Measurements from ENCODE around the gene ARL15. TPM values are rescaled to one million over a fixed set of nuclear protein-coding genes. Genes with fewer than 3 reads are reported as not detected.

The ARL15 gene
- total RNA-seq, 1 experiment from 2014 or later: 0.50 TPM

DNA sequence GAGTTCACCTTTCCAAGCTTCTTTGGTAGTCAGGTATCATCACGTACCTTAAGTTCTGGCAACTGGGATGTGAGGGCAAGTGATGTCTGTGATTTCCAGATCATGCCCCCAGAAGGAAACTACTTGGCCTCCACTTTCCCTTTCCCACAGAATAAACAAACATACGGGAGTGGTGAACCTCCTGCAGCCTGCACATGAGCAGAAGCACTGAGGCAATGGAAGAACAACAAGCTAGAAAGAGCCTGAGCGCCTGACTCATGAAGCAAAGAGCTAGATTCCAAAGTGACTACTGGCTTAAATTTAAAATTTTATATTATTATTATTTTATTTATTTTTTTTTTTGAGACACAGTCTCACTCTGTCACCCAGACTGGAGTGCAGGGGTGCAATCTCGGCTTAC, 35.0 kb downstream of the ARL15 start:
- no peaks in the 10 kb centered on the region for H3K27me3 ChIP-seq (ENCODE audit: insufficient read depth, low read depth)
- H3F3A ChIP-seq (ENCODE audit: insufficient read depth, low read depth): no peaks in the 10 kb centered on the region
- H2AFZ ChIP-seq: no peak overlapping the region
- no peaks in the 10 kb centered on the region for H3K79me2 ChIP-seq (ENCODE audit: low read depth)
- CTCF ChIA-PET: interaction anchor here (0.7 kb wide), 1 partner anchor 53 kb away, joined by 3 read pairs; no protein-coding TSS in a partner anchor
- H4K20me1 ChIP-seq (ENCODE audit: insufficient read depth): no peaks in the 10 kb centered on the region
- TF ChIP-seq EZH2 (IDR thresholded peaks at IDR 0.05; ENCODE audit: low read depth): no peak
- no peak for TF ChIP-seq CTCF (conservative IDR thresholded peaks at IDR 0.05)
- DNase-seq: no peak
- POLR2A ChIA-PET (ENCODE audit: unreplicated experiment): interaction anchor here (0.6 kb wide), 2 partner anchors 40 to 527 kb away, joined by 4 to 5 read pairs; no protein-coding TSS in a partner anchor
- H3K4me1 ChIP-seq (replicated peaks; ENCODE audit: insufficient read depth): no peaks in the 10 kb centered on the region
- no peak overlapping the region for H3K27ac ChIP-seq
- no peaks in the 10 kb centered on the region for H3K9me2 ChIP-seq (ENCODE audit: insufficient read depth)
- BruUV-seq (replicated peaks): no TSS peak
- H3K9me3 ChIP-seq (ENCODE audit: insufficient read depth, low read depth): no peaks in the 10 kb centered on the region
- intact Hi-C loops (cut with micrococcal nuclease; ENCODE audit: unreplicated experiment): no loop called here
- H3K4me3 ChIP-seq: no peak overlapping the region
- no peaks in the 10 kb centered on the region for H3K36me3 ChIP-seq (ENCODE audit: low read depth)
- no peak overlapping the region for H3K4me2 ChIP-seq

- ChIA-PET POLR2A (ENCODE audit: unreplicated experiment) (interaction anchor here (0.6 kb wide), 1 partner anchor 528 kb away, joined by 4 read pairs; no protein-coding TSS in a partner anchor), CTCF (no interaction called here)
- H3K27ac ChIP-seq: no peak overlapping the region
- no peaks in the 10 kb centered on the region for H3K4me1 ChIP-seq (replicated peaks; ENCODE audit: insufficient read depth)
- H3F3A ChIP-seq (ENCODE audit: insufficient read depth, low read depth): no peaks in the 10 kb centered on the region
- H3K9me3 ChIP-seq (ENCODE audit: insufficient read depth, low read depth): no peaks in the 10 kb centered on the region
- H2AFZ ChIP-seq: no peak overlapping the region
- no peak for DNase-seq
- no peaks in the 10 kb centered on the region for H3K9me2 ChIP-seq (ENCODE audit: insufficient read depth)
- no peak overlapping the region for H3K4me2 ChIP-seq
- no peaks in the 10 kb centered on the region for H4K20me1 ChIP-seq (ENCODE audit: insufficient read depth)
- no peaks in the 10 kb centered on the region for H3K79me2 ChIP-seq (ENCODE audit: low read depth)
- BruUV-seq (replicated peaks): no TSS peak
- H3K36me3 ChIP-seq (ENCODE audit: low read depth): no peaks in the 10 kb centered on the region
- intact Hi-C loops (cut with micrococcal nuclease; ENCODE audit: unreplicated experiment): no loop called here
- H3K4me3 ChIP-seq: no peak overlapping the region
- H3K27me3 ChIP-seq (ENCODE audit: insufficient read depth, low read depth): no peaks in the 10 kb centered on the region
- no peak for TF ChIP-seq EZH2 (IDR thresholded peaks at IDR 0.05; ENCODE audit: low read depth)
- no peak for TF ChIP-seq CTCF (conservative IDR thresholded peaks at IDR 0.05)
These were observed 35.4 kb downstream of the ARL15 start for GRCh38 chr5:54274944-54275343.

GRCh38 chr5:54273715-54274114, 36.7 kb downstream of the ARL15 start:
- BruUV-seq (replicated peaks): no TSS peak
- CTCF ChIA-PET: no interaction called here

More at GRCh38 chr5:54273715-54274114, 36.7 kb downstream of the ARL15 start:
- H3K27me3 ChIP-seq (ENCODE audit: insufficient read depth, low read depth): no peaks in the 10 kb centered on the region
- H3K9me2 ChIP-seq (ENCODE audit: insufficient read depth): no peaks in the 10 kb centered on the region
- intact Hi-C loops (cut with micrococcal nuclease; ENCODE audit: unreplicated experiment): no loop called here
- no peak overlapping the region for H3K4me2 ChIP-seq
- H3K27ac ChIP-seq: no peak overlapping the region
- H3K79me2 ChIP-seq (ENCODE audit: low read depth): no peaks in the 10 kb centered on the region
- no peak overlapping the region for H3K4me3 ChIP-seq
- POLR2A ChIA-PET (ENCODE audit: unreplicated experiment): no interaction called here
- no peaks in the 10 kb centered on the region for H4K20me1 ChIP-seq (ENCODE audit: insufficient read depth)
- no peaks in the 10 kb centered on the region for H3K4me1 ChIP-seq (replicated peaks; ENCODE audit: insufficient read depth)
- no peak for TF ChIP-seq EZH2 (IDR thresholded peaks at IDR 0.05; ENCODE audit: low read depth)
- TF ChIP-seq CTCF (conservative IDR thresholded peaks at IDR 0.05): no peak
- no peak overlapping the region for H2AFZ ChIP-seq
- DNase-seq: no peak
- no peaks in the 10 kb centered on the region for H3K9me3 ChIP-seq (ENCODE audit: insufficient read depth, low read depth)
- no peaks in the 10 kb centered on the region for H3K36me3 ChIP-seq (ENCODE audit: low read depth)
- no peaks in the 10 kb centered on the region for H3F3A ChIP-seq (ENCODE audit: insufficient read depth, low read depth)
